HG02938 (cell line): ENCODE data around the gene DRGX.

Experiments
- ATAC-seq: cut with Tn5 transposase; IDR thresholded peaks from one replicate; pipeline ENCODE4 v1.9.1; 2021; ENCODE audit warnings: mild to moderate bottlenecking, moderate library complexity; ENCODE audit not compliant: unreplicated experiment

Gene DRGX

DNA sequence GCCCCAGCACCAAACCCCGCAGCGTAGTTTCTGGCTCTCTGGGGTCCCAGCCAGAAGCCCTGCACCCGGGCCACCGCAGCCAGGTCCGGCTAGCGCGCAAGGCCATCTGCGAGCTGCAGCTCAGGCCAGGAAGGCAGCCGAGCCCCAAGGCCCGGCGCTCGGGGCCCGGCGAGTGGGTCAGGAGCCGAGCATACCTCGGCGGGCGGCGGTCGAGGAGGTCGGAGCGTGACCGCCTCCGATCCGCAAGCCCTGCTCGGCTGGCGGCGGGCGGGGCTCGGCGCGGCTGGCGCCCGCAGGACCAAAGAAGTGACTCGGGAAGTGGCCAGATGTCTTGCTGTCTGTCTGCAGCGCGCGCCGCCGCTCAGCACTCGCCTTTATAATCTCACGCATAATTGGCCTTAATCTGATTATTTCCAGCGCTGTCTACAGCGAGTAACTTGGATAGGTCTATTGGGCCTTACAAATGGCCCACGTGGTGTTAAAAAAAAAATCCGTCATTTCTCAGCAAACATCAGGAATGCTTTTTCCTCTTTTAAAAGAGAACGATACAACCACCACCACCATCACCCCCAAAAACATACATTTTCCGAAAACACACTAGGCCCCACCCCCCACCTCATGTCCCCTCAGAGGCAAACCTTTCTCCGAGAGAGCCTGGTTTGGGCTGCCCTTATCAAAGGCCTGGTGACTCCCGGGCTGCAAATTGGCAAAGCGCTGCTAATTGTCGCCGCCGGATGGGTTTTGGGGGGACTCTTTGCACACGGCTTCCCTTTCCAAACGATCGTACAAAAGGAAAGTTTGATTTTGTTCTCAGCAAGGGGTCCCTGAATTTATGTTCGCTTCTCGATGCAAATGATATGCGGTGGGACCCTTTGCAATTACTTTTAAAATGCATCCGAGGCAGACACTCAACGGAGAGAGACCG is at the start of gene DRGX:
TSS of gene DRGX (minus strand) at position 349 of the 925 bp plus-strand sequence. CDS start 649 bp downstream, outside the sequence.
- no peak for ATAC-seq

DNA sequence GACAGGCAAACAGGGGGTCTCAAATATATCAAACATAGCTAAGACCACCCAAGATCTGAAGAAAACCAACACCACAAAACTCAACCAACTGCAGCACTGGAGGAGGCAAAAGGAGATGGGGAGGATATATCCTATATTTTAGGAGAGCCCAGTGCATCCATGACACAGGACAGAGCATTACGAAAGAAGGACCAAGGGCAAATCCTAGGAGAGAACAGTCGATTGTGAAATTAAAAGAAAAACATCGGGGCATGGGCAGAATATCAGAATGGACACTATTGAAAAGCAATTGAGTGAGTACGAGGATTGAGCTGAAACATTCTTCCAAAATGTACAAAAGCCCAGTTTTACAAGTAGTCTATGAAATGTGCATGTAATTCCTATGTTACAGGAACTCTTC is 48.5 kb upstream of the DRGX start:
- no peak for ATAC-seq

DNA sequence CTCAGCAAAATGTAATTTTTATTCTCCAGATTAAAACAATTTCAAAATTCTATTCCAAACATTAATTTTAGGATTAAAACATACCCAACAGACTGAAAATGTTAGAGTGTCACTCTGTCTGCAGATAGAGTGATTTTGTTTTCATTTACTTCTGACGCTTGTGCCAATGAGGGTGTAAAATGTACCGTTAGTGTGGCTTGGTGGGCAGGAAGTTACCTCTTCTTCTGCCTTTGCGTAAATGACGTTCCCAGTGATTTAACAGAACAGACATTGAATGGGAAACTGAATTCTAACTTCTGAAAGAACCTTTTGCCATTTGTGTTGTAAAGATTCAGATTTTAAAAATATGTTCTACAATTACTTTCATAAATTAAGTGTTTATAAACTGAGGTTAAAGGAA is 47.0 kb upstream of the DRGX start:
- no peak for ATAC-seq

GRCh38 chr10:49441488-49442476 is 45.9 kb upstream of the DRGX start:
- no peak for ATAC-seq

- no peak for ATAC-seq
Observed at GRCh38 chr10:49435225-49435624, 39.3 kb upstream of the DRGX start.

GRCh38 chr10:49433069-49433468 is 37.2 kb upstream of the DRGX start:
- no peak for ATAC-seq

DNA sequence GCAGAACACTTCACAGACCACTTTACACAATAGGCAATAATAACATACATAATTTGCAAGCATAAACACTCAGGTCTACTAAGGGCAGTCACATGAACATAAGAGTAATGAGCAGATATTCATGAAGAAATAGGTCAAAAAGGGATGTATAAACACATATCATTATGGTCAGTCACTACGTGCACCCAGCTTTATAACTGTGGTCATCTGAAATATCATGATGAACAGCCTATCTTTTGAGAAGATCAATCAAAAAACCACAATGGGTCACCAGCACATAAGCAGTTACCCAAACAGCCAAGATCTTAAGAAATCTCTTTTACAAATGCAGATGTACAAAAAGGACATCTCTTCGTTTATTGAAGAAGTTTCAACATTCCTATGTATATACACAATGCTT is 35.5 kb upstream of the DRGX start:
- ATAC-seq, result no peak

DNA sequence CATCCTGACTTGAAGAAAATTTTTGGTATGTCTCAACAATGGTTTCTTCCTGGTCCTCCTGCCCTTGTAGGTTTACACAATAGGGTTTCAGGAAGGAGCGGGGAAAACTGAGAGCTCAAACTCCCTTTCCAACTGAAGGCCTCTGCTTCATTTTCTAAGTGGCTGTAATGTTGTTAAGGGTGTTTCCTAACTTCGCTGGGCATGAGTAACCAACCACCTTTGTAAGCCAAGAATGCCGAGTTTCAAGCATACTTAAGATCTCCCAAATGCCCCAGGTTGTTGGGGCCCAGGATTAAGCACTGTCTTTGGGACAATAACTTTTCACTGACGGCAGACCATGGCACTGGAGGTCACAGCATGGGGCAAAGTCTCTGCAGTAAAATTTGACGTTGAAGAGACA is 33.6 kb upstream of the DRGX start:
- no peak for ATAC-seq

- ATAC-seq, result no peak
Observed at GRCh38 chr10:49426490-49427360, 30.8 kb upstream of the DRGX start.

DNA sequence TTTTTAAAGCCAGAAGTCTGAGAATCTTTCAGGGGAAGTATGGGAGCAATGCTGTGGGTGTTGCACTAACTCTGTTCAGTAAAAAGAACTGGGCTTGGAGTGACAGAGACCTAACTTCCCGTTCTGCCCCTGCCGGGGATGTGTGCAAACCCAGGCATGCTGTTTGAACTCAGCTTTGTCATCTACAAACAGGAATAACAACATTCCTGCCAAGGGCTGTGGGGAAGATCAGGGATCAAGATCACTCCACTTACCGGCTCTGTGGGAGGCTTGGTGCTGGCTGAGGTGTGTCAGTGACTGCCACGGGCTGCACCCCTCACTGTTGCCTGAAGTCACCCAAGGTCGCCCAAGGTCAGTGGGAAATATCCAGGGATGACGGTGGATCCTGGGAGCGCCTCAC is 23.1 kb upstream of the DRGX start:
- no peak for ATAC-seq

DNA sequence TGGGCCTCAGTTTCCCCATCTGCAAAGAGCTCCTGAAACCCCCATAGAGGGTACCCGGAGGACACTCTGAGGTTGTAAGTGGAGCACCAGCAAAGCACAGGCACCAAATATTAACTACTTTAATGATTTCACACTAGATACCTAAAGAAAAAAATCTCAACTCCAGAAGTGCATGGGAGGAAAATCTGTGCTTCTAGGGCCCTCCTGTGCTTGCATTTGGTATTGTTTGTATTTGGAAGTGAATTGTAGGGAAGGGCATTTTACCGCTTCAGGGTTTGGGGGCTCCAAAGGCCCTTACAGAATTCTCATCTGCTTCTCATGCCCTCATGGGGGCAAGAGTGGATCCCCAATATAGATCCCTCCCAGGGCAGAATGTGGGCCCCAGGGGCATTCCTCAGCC is 22.4 kb upstream of the DRGX start:
- ATAC-seq, result no peak

DNA sequence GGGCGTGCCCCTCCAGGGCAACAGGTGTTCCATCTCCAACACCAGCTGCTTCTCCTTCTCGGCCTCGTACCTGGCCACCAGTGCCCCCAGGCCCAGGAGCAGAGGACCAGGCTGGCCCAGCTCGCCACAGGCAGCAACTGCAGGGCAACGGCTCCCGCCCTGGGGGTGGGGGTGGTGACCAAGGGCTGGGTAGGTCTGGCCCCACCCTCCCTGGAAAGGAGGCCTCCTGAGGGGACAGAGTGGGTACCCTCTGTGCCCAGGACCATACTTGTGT is 22.1 kb upstream of the DRGX start:
- no peak for ATAC-seq

GRCh38 chr10:49417311-49418052 is 21.6 kb upstream of the DRGX start:
- no peak for ATAC-seq

DNA sequence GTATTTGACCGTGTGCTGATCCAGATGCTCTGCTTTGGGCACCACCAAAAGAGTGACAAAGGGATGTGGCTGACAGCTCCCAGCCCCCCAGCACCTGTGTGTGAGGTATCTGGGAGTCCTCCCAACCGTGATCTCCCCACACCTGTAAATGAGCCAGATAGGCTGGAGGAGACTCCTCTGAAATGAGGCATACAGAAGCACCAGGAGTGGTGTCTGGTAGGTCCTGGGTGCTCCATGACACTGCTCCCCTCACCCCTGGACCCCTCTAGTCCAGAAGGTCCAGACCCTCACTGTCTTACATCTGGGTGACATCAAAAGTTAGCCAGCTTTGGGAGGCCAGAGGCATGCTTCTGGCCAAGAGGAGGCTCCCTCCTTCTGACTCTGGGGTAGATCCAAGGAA is 20.0 kb upstream of the DRGX start:
- no peak for ATAC-seq

DNA sequence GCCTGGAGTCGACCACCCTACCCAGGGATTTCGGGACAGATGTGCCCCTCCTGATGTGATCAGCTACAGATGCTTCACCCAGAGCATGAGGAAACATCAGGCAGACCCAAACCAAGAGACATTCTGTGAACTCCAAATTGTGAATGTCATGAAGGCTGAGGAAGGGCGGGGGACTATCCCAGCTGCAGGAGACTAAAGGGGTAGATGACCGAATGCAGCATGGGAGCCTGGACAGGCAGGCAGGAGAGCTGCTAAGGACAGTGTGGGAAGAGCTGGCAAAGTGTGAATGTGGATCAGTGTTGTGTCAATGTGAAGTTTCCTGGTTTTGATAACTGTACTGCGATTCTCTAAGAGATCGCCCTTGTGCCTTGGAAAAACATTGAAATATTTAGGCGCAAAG is 19.2 kb upstream of the DRGX start:
- ATAC-seq, result no peak

GRCh38 chr10:49414496-49414895 is 18.6 kb upstream of the DRGX start:
- no peak for ATAC-seq

DNA sequence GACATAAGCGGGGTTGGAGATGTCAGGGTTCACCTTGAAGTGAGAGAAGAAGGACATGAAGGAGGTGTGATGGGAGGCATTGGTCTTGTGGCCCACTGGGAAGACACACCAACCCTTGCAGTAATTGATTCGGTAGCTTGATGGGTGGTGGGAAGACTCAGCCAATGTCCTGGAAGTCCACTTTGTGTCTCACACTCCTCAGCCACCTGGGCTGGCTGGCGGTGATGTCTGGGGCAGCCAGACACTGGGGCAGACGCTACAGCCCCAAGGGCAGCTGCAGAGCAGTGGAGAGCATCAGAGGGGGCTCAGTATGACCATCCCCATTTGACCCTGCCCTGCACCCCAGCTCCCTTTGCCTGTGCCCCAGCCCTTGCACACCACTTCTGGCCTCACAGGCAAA is 16.7 kb upstream of the DRGX start:
- ATAC-seq, result no peak

GRCh38 chr10:49410365-49411074 is 14.6 kb upstream of the DRGX start:
- no peak for ATAC-seq

DNA sequence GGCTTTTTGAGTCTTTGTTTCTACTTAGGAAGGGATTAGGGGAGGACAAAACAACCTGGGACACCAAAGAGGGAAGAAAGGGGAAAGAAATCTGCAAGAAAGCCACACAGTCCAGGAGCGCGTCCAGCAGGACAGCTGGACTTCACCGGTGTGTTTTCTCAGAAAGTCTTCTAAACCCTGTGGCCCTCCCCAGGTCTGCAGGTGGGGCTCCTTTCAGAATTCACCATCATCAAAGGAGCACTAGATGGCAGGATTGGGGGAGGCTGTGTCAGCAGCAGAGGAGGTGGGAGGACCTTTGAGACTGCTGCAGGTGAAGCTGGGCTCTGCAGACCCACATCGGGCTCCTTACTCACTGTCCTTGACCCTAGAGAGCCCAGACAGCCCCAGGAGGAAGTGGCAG is 13.9 kb upstream of the DRGX start:
- no peak for ATAC-seq
